Panc1 (cell line): ENCODE results near the gene PSMB5. TPM values are rescaled to one million over a fixed set of nuclear protein-coding genes. Genes with fewer than 3 reads are reported as not detected.
A peak's percentile ranks its signal among the peaks of the same experiment; 100 is the strongest.

ENCODE experiments used
- ATAC-seq: fragments of 200-7000 bp; cut with Tn5 transposase; 2 replicates; pipeline ENCODE4 v1.9.1; 2020; ENCODE audit warnings: mild to moderate bottlenecking, moderate library complexity
- BruUV-seq: library from RNA; stranded (reverse); fragments of 400-500 nt; replicated peaks from 2 replicates; lab custom pipeline; 2021; lab: Mats Ljungman, UMichigan
- CTCF ChIA-PET: fragments of 300-600 bp; sonication (Branson Sonifier 250); formaldehyde crosslinking; loops from one replicate; lab custom pipeline; 2022; ENCODE audit warnings: antibody characterized with exemption; lab: Charles Lee
- POLR2A ChIA-PET: fragments of 300-600 bp; sonication (Branson Sonifier 250); formaldehyde crosslinking; loops from one replicate; lab custom pipeline; 2022; ENCODE audit warnings: antibody characterized with exemption; lab: Charles Lee
- DNase-seq: peaks from one replicate; pipeline ENCODE4 v3.0.0-alpha.2; 2010; ENCODE audit warnings: low read depth, low spot score
- H3K27ac ChIP-seq: 2 replicates; pipeline ENCODE4 v1.5.1; 2011; ENCODE audit warnings: mild to moderate bottlenecking, low read length, inconsistent platforms
- H3K27me3 ChIP-seq: fragments of 200-500 bp; sonication (Bioruptor generic); 2 replicates; pipeline ENCODE4 v1.6.0; 2014; ENCODE audit warnings: low read length, inconsistent platforms; ENCODE audit not compliant: control insufficient read depth, insufficient read depth
- H3K36me3 ChIP-seq: fragments of 200-500 bp; sonication (Bioruptor generic); 2 replicates; pipeline ENCODE4 v1.5.1; 2014; ENCODE audit warnings: inconsistent platforms, mild to moderate bottlenecking, low read length, moderate library complexity; ENCODE audit not compliant: control insufficient read depth, insufficient read depth
- H3K4me1 ChIP-seq: 2 replicates; pipeline ENCODE4 v1.5.1; 2011; ENCODE audit warnings: inconsistent platforms, mild to moderate bottlenecking, low read length, moderate library complexity; ENCODE audit not compliant: control insufficient read depth, insufficient read depth
- H3K4me3 ChIP-seq, 2 experiments: 2 replicates each; pipeline ENCODE4 v1.5.1; 2011 to 2012; ENCODE audit warnings: low read depth in 2 of 2, low read length in 2 of 2, mild to moderate bottlenecking in 2 of 2, inconsistent platforms in 1 of 2, moderate library complexity in 1 of 2
- H3K9me3 ChIP-seq: fragments of 200-500 bp; sonication (Bioruptor generic); 2 replicates; pipeline ENCODE4 v1.5.1; 2014; ENCODE audit warnings: low read depth, mild to moderate bottlenecking, inconsistent platforms, low read length, moderate library complexity; ENCODE audit not compliant: control insufficient read depth, insufficient read depth
- CTCF ChIP-seq: fragments of 450-650 bp; IDR thresholded peaks from 2 replicates; pipeline ENCODE4 v1.5.1; 2017; ENCODE audit warnings: mild to moderate bottlenecking
- POLR2AphosphoS5 ChIP-seq: IDR thresholded peaks from 2 replicates; pipeline ENCODE4 v1.6.1; 2012; ENCODE audit warnings: mild to moderate bottlenecking, low read depth, low read length, moderate library complexity
- REST ChIP-seq, 2 experiments: IDR thresholded peaks; 2 replicates each; pipeline ENCODE4 v1.6.1; 2011 to 2012; ENCODE audit warnings: low read depth in 2 of 2, control low read depth in 1 of 2, low read length in 1 of 2, mild to moderate bottlenecking in 1 of 2, moderate library complexity in 1 of 2; ENCODE audit not compliant: insufficient read depth in 1 of 2
- SIN3A ChIP-seq: IDR thresholded peaks from 2 replicates; pipeline ENCODE4 v1.6.1; 2012; ENCODE audit warnings: low read depth, mild to moderate bottlenecking, low read length, moderate library complexity, borderline replicate concordance; ENCODE audit not compliant: insufficient read depth
- TCF7L2 ChIP-seq: IDR thresholded peaks from 2 replicates; pipeline ENCODE4 v1.6.1; 2011; ENCODE audit warnings: mild to moderate bottlenecking, low read depth, low read length, inconsistent platforms
- in situ Hi-C: cut with HindIII; loops from 2 replicates; pipeline ENCODE4 v1.10.0; 2016; ENCODE audit warnings: low sequenced_read_pairs, low pct_unique_long_range_greater_than_20kb
- intact Hi-C: fragments of 100-400 bp; cut with micrococcal nuclease; formaldehyde crosslinking; loops from one replicate; pipeline ENCODE4 v1.10.0; 2022; ENCODE audit not compliant: unreplicated experiment
- total RNA-seq: library from RNA; stranded (reverse); gene quantifications from one replicate; pipeline ENCODE4 v1.2.1, GENCODE V29; 2021; ENCODE audit not compliant: unreplicated experiment

The PSMB5 gene
- total RNA-seq, 1 experiment from 2014 or later = 149 TPM

GRCh38 chr14:23028799-23029198 lies 5.9 kb downstream of the PSMB5 start:
- CTCF ChIA-PET = no interaction called here
- Histone ChIP-seq H3K4me3 (no peak overlapping the region), H3K9me3 (no peaks in the 10 kb centered on the region), H3K27ac (no peak overlapping the region), H3K4me1 (no peaks in the 10 kb centered on the region), H3K27me3 (no peaks in the 10 kb centered on the region), H3K36me3 (peaks cover 8% of the 10 kb centered on the region)
- TSS peak; percentile 45 for BruUV-seq
- intact Hi-C loops = no loop called here
- in situ Hi-C loops = no loop called here
- TF ChIP-seq SIN3A = no peak
- no peak for TF ChIP-seq REST (IDR thresholded peaks at IDR 0.05; ENCODE audit: insufficient read depth in 1 of 2, low read depth in 2 of 2, low read length in 1 of 2)
- TF ChIP-seq TCF7L2 = no peak
- no peak for TF ChIP-seq POLR2AphosphoS5
- TF ChIP-seq CTCF = no peak
- no peak for DNase-seq
- no peak for ATAC-seq
- POLR2A ChIA-PET = no interaction called here

- no peaks in the 10 kb centered on the region for H3K27me3 ChIP-seq
- ChIA-PET CTCF (interaction anchor here (1.0 kb wide), 1 partner anchor 52 kb away, joined by 3 read pairs; no protein-coding TSS in a partner anchor), POLR2A (no interaction called here)
- in situ Hi-C loops = no loop called here
- intact Hi-C loops = no loop called here
- H3K9me3 ChIP-seq = no peaks in the 10 kb centered on the region
- H3K4me1 ChIP-seq = no peaks in the 10 kb centered on the region
- H3K36me3 ChIP-seq = no peaks in the 10 kb centered on the region; the same call in 1 of the 2 replicates
- ATAC-seq (no peak), DNase-seq (no peak)
- no peak overlapping the region for H3K27ac ChIP-seq
- BruUV-seq = no TSS peak
- no peak overlapping the region for H3K4me3 ChIP-seq
- TF ChIP-seq SIN3A (no peak), CTCF (no peak), POLR2AphosphoS5 (0 out of 2 replicates have a peak, but pooled peaks have one; percentile 34)
These were observed 9.4 kb downstream of the PSMB5 start for GRCh38 chr14:23025151-23025814.
